Right forelimb (tissue), 1 donor: ENCODE data around the gene GCC1.

Source experiments
- DNase-seq: peaks from one replicate; pipeline ENCODE4 v3.0.0-alpha.2; 2018

GCC1 gene

GRCh38 chr7:127585044-127585953, at the start of gene GCC1:
GCC1 (minus strand) TSS chr7:127585596; CDS start chr7:127585182, 414 bp downstream.
- peak; percentile 97 for DNase-seq

DNA sequence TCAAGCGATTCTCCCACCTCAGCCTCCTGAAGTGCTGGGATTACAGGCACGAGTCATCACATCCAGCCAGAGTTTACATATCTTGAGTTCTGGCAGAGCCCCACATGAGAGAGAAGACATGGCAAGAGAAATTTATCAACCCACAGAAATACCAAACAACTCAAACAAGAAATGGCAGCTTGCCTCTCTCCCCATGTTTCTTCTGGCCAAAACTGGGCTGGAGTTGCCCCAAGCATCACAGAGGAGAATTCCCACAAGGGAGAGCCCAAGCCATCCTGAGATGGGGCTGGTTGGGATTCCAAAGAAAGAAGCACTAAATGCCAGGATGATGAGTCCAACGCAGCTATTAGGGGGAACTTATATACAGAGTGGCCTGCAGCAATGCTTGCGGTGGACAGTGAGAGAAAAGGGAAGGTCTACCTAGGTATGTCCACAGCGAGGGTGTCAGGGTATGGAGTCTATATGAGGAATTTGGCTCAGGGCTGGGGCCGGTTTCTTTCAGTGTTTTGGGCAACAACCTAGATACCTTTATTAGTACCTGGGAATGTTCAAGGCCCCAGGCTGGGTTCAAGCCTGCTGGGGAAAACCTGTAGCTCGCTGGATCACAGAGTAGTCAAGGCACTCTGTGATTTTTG, 47.0 kb upstream of the GCC1 start:
- no peak for DNase-seq

DNA sequence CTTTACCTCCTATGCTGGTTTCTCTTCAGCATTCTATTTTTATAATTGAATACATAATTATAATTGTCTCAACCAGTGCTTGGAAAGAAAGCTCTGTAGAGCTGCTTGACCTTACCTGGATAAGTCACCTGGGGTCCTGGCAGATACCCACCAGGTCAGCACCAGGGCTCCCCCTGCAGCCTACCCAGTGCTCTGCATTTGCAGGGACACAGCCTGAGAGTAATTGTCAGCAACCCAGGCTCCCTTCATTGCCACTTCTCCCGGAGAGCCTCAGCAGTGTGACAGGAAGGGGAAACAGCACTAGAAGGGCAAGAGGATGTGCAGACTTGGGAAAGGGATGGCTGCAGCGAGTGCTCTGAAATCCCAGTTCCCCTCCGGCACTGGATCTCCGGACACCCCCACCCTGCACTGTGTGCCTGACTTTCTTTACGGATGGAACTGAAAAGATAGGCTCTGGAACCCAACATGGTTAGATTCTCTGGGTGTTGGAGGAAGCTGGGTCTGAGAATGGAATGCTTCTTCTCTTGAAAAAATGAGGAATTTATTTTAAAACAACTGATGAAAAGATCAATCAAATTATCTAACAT, 44.0 kb upstream of the GCC1 start:
- no peak for DNase-seq

GRCh38 chr7:127628445-127628844, 43.0 kb upstream of the GCC1 start:
- no peak for DNase-seq

DNA sequence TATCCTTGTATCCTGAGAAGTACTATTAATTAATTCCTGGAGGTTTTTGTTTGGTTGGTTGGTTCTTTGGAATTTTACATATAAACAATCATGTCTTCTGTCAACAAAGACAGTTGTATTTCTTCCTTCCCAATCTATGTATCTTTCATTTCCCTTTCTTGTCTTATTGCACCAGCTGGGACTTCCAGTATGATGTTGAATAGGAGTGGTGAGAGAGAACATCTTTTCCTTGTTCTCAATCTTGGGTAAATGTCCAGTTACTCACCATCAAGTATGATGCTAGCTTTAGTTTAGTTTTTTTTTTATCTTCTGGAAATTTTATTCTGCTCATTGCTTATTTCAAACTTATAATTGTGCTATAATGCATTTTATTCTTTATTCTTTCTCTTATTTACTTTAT, 39.9 kb upstream of the GCC1 start:
- DNase-seq, result no peak

DNA sequence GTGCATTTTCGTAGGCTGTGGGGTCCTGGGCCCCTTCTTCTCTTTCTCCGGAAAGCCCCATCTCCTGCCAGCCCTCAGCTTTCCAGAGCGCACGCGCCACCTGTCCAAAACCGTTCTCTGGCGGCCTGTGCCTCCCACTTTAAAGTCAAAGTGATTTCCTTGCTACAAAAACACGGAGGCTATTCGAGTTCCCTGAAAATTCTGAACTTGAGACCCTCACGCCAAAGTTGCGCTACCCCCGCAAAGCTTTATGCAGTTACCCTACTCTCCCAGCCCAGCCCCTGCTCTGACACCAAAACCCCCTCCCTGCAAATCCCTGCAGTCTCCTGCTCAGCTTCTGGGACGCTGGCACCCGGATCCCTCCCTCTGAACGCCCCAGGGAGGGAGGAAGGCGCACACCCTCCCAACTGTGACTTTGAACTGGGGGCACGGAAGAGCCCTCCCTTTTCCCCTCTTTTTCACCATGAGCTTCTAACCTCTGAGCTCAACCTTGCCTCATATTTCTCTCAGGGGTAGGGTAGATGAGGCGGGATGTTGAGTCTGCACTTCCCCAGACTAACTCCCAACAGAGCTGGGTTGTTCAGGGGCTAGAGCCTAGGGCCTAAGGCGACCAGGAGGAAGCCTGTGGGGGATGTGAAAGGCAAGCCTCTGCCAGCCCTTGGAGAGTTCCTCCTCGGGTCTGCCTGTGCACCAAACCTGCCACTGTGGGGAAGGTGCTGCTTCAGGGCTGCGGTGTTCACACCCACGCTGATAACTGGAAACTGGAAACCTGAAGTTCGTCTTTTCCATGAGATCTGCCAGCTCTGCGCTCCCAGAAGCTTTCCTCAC, 35.2 kb upstream of the GCC1 start:
- DNase-seq, result no peak

GRCh38 chr7:127619681-127620405, 34.4 kb upstream of the GCC1 start:
- no peak for DNase-seq

GRCh38 chr7:127618775-127619174, 33.4 kb upstream of the GCC1 start:
- DNase-seq, result no peak

- no peak for DNase-seq
Observed at GRCh38 chr7:127618042-127618441, 32.6 kb upstream of the GCC1 start, which contains the start of gene PAX4. PAX4 (minus strand) TSS chr7:127618142; CDS start chr7:127615928, 2,214 bp downstream.

- no peak for DNase-seq
Observed at GRCh38 chr7:127616724-127617123, 31.3 kb upstream of the GCC1 start.

GRCh38 chr7:127612263-127612662, 26.9 kb upstream of the GCC1 start:
- DNase-seq, result no peak

- DNase-seq, result no peak
Observed at GRCh38 chr7:127609297-127609696, 23.9 kb upstream of the GCC1 start.

- DNase-seq, result no peak
Observed at GRCh38 chr7:127608446-127608845, 23.1 kb upstream of the GCC1 start.

- DNase-seq, result no peak
Observed at GRCh38 chr7:127600885-127601284, 15.5 kb upstream of the GCC1 start.

GRCh38 chr7:127598318-127598717, 12.9 kb upstream of the GCC1 start:
- DNase-seq, result no peak

- DNase-seq, result no peak
Observed at GRCh38 chr7:127595737-127596136, 10.3 kb upstream of the GCC1 start.

DNA sequence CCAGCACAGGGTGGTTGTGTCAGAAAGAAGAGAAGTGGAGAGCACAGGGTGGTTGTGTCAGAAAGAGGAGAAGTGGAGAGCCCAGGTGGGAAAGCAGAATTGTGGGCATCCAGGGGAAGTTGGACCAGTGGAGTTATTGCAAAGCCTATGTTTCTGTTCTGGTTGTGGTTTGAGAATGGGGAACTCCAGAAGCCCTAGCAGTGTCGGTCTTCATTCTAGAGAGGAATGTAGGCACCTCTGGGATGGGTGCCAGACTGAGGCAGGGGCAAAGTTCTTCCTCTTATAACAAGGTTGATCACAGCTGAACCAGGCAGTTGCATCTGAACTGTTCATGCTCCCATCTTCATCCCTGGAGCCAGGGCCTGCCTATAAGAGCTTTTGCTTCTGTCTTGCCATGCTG, 9.1 kb upstream of the GCC1 start:
- no peak for DNase-seq

DNA sequence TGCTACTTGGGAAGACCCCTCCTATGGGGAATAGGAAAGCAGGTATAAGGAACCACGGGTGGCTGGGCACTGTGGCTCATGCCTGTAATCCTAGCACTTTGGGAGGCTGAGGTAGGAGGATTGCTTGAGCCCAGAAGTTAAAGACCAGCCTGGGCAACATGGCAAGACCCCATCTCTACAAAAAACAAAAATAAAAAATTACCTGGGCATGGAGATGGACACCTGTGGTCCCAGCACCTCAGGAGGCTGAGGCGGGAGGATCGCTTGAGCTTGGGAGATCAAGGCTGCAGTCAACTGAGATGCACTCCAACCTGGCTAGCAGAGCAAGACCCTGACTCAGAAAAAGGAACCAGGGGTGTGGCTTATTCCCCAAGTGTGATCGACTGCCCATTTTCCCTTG, 7.2 kb upstream of the GCC1 start:
- DNase-seq, result no peak

DNA sequence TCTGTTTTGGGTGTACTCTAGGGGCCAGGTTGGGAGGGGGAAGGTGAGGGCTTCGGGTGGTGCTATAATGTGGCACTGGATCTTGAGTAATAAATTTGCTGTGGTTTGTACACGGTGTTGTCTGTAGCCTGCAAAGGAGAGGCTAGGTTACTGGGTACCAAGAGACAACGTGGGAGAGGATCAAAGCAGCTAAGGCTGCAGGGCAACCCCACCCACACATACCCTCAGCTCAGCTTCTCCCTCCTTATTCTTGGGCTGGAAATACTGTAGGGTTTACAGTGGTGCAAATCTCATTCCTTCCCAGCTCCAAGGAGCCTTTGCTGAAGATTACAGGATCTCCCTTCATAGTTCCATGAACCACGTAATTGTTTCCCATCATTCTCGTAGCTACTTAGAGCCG, 6.2 kb upstream of the GCC1 start:
- DNase-seq, result no peak

GRCh38 chr7:127591189-127591588, 5.8 kb upstream of the GCC1 start:
- no peak for DNase-seq

- DNase-seq, result no peak
Observed at GRCh38 chr7:127589896-127590295, 4.5 kb upstream of the GCC1 start.
